AG09309 (cell line): ENCODE data around the gene SEMA5A.

Experiments used
- DNase-seq: peaks from one replicate; pipeline ENCODE4 v3.0.0-alpha.2; 2010; ENCODE audit warnings: low read depth
- H3K4me3 ChIP-seq: 2 replicates; pipeline ENCODE4 v1.5.1; 2011; ENCODE audit warnings: mild to moderate bottlenecking, low read depth, low read length, moderate library complexity; ENCODE audit not compliant: control insufficient read depth
- CTCF ChIP-seq: IDR thresholded peaks from 2 replicates; pipeline ENCODE4 v1.5.1; 2011; ENCODE audit warnings: mild to moderate bottlenecking, low read depth, low read length, inconsistent platforms; ENCODE audit not compliant: insufficient read depth, control insufficient read depth; ENCODE audit errors: missing control alignments

SEMA5A gene

GRCh38 chr5:9034649-9035048 is 511.2 kb downstream of the SEMA5A start:
- TF ChIP-seq CTCF = no peak
- DNase-seq = peak; percentile 20

DNA sequence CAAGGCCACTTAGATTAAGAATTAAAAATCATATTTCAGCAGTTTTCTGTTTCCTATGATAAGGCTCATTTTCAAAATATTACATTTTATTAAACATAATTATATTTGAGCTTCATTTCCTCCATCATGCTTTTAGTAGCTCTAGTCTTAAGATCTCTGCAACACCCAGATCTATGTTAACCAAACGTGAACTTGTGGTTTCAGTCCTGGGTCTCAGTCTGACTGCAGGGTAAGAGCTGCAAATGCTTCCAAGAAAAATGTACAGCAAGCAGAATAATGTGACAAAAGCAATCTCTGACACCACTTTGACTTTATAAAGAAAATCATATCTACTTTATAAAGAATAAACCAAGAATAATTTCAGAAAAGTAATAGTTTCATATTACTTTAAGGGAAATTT is 512.4 kb downstream of the SEMA5A start:
- no peak for DNase-seq
- no peak overlapping the region for H3K4me3 ChIP-seq
- no peak for TF ChIP-seq CTCF

More at GRCh38 chr5:9034649-9035048, 511.2 kb downstream of the SEMA5A start:
- H3K4me3 ChIP-seq = no peak overlapping the region

DNA sequence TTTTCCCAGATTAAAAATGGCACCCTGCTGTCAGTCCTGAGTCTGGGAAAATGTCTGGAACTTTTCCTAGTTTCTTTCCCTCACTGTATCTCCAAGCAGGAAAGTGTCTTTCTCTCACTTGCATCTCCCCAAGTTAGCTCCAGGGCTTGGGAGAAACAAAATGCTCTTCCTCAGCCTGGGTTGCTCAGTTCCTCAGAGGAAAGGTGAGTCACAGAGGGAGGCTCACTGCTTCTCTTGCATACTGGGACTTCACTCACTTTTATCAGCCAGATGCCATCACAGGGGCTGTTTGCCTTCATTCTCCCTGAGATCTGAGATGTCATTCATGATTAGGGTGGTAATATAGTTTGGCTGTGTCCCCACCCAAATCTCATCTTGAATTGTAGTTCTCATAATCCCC is 519.9 kb downstream of the SEMA5A start:
- no peak for TF ChIP-seq CTCF
- no peak overlapping the region for H3K4me3 ChIP-seq
- no peak for DNase-seq

GRCh38 chr5:9020996-9021395 is 524.9 kb downstream of the SEMA5A start:
- no peak for DNase-seq
- TF ChIP-seq CTCF = no peak
- no peak overlapping the region for H3K4me3 ChIP-seq

DNA sequence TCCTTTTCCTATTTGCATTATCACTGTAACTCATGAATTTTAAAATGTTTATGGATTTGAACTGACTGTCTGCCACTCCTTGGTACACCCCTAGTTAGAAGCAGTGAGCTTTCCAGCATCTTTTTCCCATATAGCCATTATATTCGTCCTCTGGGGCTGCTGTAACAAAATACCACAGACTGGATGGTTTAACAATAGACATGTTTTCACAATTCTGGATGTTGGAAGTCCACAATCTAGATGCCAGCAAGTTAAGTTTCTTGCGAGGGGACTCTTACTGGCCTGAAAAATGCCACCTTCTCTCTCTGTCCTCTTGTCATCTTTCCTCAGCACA is 530.0 kb downstream of the SEMA5A start:
- H3K4me3 ChIP-seq = no peak overlapping the region

GRCh38 chr5:9015260-9015936 is 530.5 kb downstream of the SEMA5A start:
- H3K4me3 ChIP-seq = no peak overlapping the region
- peak; percentile 29 for DNase-seq
- no peak for TF ChIP-seq CTCF

More for the DNA sequence above, 530.0 kb downstream of the SEMA5A start:
- DNase-seq = peak; percentile 14
- TF ChIP-seq CTCF = no peak
